K562 (cell line): ENCODE measurements around the gene WDR70. TPM values are rescaled to one million over a fixed set of nuclear protein-coding genes. Genes with fewer than 3 reads are reported as not detected.

Experiments used
- ATAC-seq: fragments of 200-7000 bp; cut with Tn5 transposase; 3 replicates; pipeline ENCODE4 v1.9.1; 2020; ENCODE audit warnings: moderate library complexity
- BruUV-seq: library from RNA; stranded (reverse); fragments of 400-500 nt; replicated peaks from 2 replicates; lab custom pipeline; 2021; lab: Mats Ljungman, UMichigan
- CTCF ChIA-PET: fragments of 300-600 bp; formaldehyde crosslinking; extraction: SDS; loops from one replicate; lab custom pipeline; 2021; ENCODE audit warnings: low intra/inter-chr PET ratio; lab: Yijun Ruan, JAX
- POLR2A ChIA-PET: fragments of 300-600, 350-650 bp; sonication (Branson Sonifier 250); formaldehyde crosslinking; extraction: SDS; loops from one replicate; lab custom pipeline; 2021; ENCODE audit warnings: antibody characterized with exemption, inconsistent platforms; lab: Yijun Ruan, JAX
- DNase-seq, 4 experiments: peaks; one replicate each; pipeline versions ENCODE4 v3.0.0 to v3.0.0-alpha.2; 2011 to 2018; ENCODE audit warnings: low spot score in 3 of 4, mixed read lengths in 3 of 4; ENCODE audit errors: extremely low read depth in 1 of 4
- FAIRE-seq: peaks from 2 replicates; lab custom pipeline; 2011; peaks lifted over from hg19 to GRCh38; lab: Jason Lieb, UNC
- H2AFZ ChIP-seq: 2 replicates; pipeline ENCODE4 v1.6.0; 2011; ENCODE audit warnings: low read depth, low read length, control low read depth, inconsistent platforms
- H3K27ac ChIP-seq: fragments of 200-600 bp; 3 replicates; pipeline ENCODE4 v1.8.0; 2011; ENCODE audit warnings: low read depth, mild to moderate bottlenecking, control low read depth, inconsistent platforms, low read length, moderate library complexity, mixed read lengths; ENCODE audit errors: extremely low read depth
- H3K27me3 ChIP-seq, 2 experiments: fragments of 300-600 bp in 1 of 2; 2 replicates in 1 of 2; 3 replicates in 1 of 2; pipeline versions ENCODE4 v1.6.0 to v1.8.0; 2011; ENCODE audit warnings: inconsistent platforms in 2 of 2, low read length in 2 of 2, mild to moderate bottlenecking in 1 of 2, mixed read lengths in 1 of 2, moderate library complexity in 1 of 2; ENCODE audit not compliant: control insufficient read depth in 2 of 2, insufficient read depth in 2 of 2
- H3K36me3 ChIP-seq: fragments of 300-600 bp; 3 replicates; pipeline ENCODE4 v1.8.0; 2011; ENCODE audit warnings: mild to moderate bottlenecking, low read length, inconsistent platforms; ENCODE audit not compliant: control insufficient read depth, insufficient read depth
- H3K4me1 ChIP-seq, 2 experiments: fragments of 200-600 bp in 1 of 2; replicated peaks in 1 of 2; 2 replicates in 1 of 2; 3 replicates in 1 of 2; pipeline versions ENCODE4 v1.5.1 to v1.8.0; 2011; ENCODE audit warnings: inconsistent platforms in 2 of 2, low read length in 2 of 2, mild to moderate bottlenecking in 1 of 2, mixed read lengths in 1 of 2, moderate library complexity in 1 of 2; ENCODE audit not compliant: control insufficient read depth in 2 of 2, insufficient read depth in 2 of 2
- H3K4me2 ChIP-seq: 2 replicates; pipeline ENCODE4 v1.6.1; 2011; ENCODE audit warnings: low read length, control low read depth, inconsistent platforms, mixed read lengths; ENCODE audit not compliant: insufficient read depth
- H3K4me3 ChIP-seq: fragments of 200-600 bp; sonication (generic), shearing (Covaris generic); 2 replicates; pipeline ENCODE4 v1.5.1; 2016; ENCODE audit warnings: control low read depth, inconsistent platforms
- H3K79me2 ChIP-seq: fragments of 200-600 bp; 3 replicates; pipeline ENCODE4 v1.8.0; 2011; ENCODE audit warnings: low read length, inconsistent platforms; ENCODE audit not compliant: control insufficient read depth, insufficient read depth
- H3K9ac ChIP-seq, 2 experiments: 2 replicates each; pipeline versions ENCODE4 v1.6.0 to v1.6.1; 2011; ENCODE audit warnings: low read depth in 2 of 2, low read length in 2 of 2, control low read depth in 1 of 2, inconsistent platforms in 1 of 2, mild to moderate bottlenecking in 1 of 2, mixed read lengths in 1 of 2; ENCODE audit not compliant: insufficient read depth in 1 of 2
- H3K9me1 ChIP-seq: one replicate; pipeline ENCODE4 v1.6.0; 2011; ENCODE audit warnings: inconsistent platforms, mild to moderate bottlenecking, low read length, moderate library complexity; ENCODE audit not compliant: control insufficient read depth, insufficient read depth
- H3K9me3 ChIP-seq: replicated peaks from 2 replicates; pipeline ENCODE4 v1.5.1; 2011; ENCODE audit warnings: low read depth, low read length, inconsistent platforms; ENCODE audit not compliant: control insufficient read depth, insufficient read depth
- H4K20me1 ChIP-seq: replicated peaks from 2 replicates; pipeline ENCODE4 v1.6.1; 2011; ENCODE audit warnings: low read length, inconsistent platforms, mixed read lengths; ENCODE audit not compliant: control insufficient read depth, insufficient read depth
- BCL6 ChIP-seq: fragments of 250-450 bp; sonication (Bioruptor Pico); IDR thresholded peaks from 2 replicates; pipeline ENCODE4 v1.4.0; 2020
- HLTF ChIP-seq: fragments of 450-650 bp; IDR thresholded peaks from 2 replicates; pipeline ENCODE4 v1.6.1; 2016
- KDM5B ChIP-seq: fragments of 200-600 bp; sonication (generic); IDR thresholded peaks from 2 replicates; pipeline ENCODE4 v1.6.1; 2012; ENCODE audit warnings: low read depth, mild to moderate bottlenecking, moderate library complexity, low read length, control low read depth, inconsistent platforms; ENCODE audit not compliant: insufficient replicate concordance
- NBN ChIP-seq: fragments of 450-650 bp; IDR thresholded peaks from 2 replicates; pipeline ENCODE4 v1.6.1; 2016; ENCODE audit warnings: low read depth, mild to moderate bottlenecking
- NFXL1 ChIP-seq: fragments of 450-650 bp; formaldehyde crosslinking; IDR thresholded peaks from 2 replicates; pipeline ENCODE4 v1.4.0; 2021; ENCODE audit warnings: mild to moderate bottlenecking
- PHB ChIP-seq: fragments of 250-450 bp; sonication (Bioruptor Pico); IDR thresholded peaks from 2 replicates; pipeline ENCODE4 v1.5.0; 2021
- RBM25 ChIP-seq: fragments of 200-400 bp; formaldehyde crosslinking; IDR thresholded peaks from 2 replicates; pipeline ENCODE4 v1.6.1; 2018; ENCODE audit warnings: low read length, low read depth, moderate library complexity; ENCODE audit not compliant: severe bottlenecking
- SAFB ChIP-seq: fragments of 200-400 bp; formaldehyde crosslinking; IDR thresholded peaks from 2 replicates; pipeline ENCODE4 v1.6.1; 2017; ENCODE audit warnings: low read depth, low read length, borderline replicate concordance
- SMAD1 ChIP-seq: fragments of 150-350 bp; IDR thresholded peaks from 2 replicates; pipeline ENCODE4 v1.6.1; 2014; ENCODE audit warnings: low read length, low read depth; ENCODE audit not compliant: partially characterized antibody
- SOX6 ChIP-seq: fragments of 450-650 bp; IDR thresholded peaks from 2 replicates; pipeline ENCODE4 v1.6.1; 2014; ENCODE audit warnings: mild to moderate bottlenecking
- SP1 ChIP-seq: sonication (generic); formaldehyde crosslinking; IDR thresholded peaks from 2 replicates; pipeline ENCODE4 v1.8.1; 2022; ENCODE audit warnings: mild to moderate bottlenecking, missing genetic modification reagents
- SREBF1 ChIP-seq: fragments of 150-350 bp; IDR thresholded peaks from 2 replicates; pipeline ENCODE4 v1.6.1; 2014; ENCODE audit warnings: antibody characterized with exemption, low read depth, low read length, borderline replicate concordance
- ZNF175 ChIP-seq: fragments of 200-800 bp; sonication (Bioruptor generic); IDR thresholded peaks from 2 replicates; pipeline ENCODE4 v1.6.1; 2016; ENCODE audit warnings: low read depth, mild to moderate bottlenecking, missing genetic modification characterization, missing compliant biosample characterization
- ZNF586 ChIP-seq: fragments of 450-650 bp; formaldehyde crosslinking; conservative IDR thresholded peaks from 2 replicates; pipeline ENCODE4 v1.4.0; 2020; ENCODE audit warnings: mild to moderate bottlenecking, moderate library complexity
- WGBS: fragments of 100-300 bp; shearing (Covaris generic); methylation state at CpG from one replicate; pipeline ENCODE4 v1.1.6; 2016; ENCODE audit warnings: low coverage, mixed read lengths; ENCODE audit not compliant: insufficient coverage; ENCODE audit errors: missing lambda C conversion rate; 5-methylcytosine and 5-hydroxymethylcytosine counted together
- in situ Hi-C: fragments of 300-500 bp; cut with MboI; formaldehyde crosslinking; loops from 4 replicates; pipeline ENCODE4 v1.15.0; 2018; ENCODE audit warnings: inconsistent platforms, mixed read lengths
- intact Hi-C: fragments of 100-400 bp; cut with micrococcal nuclease; formaldehyde crosslinking; loops from 2 replicates; pipeline ENCODE4 v1.14.2; 2022
- polyA plus RNA-seq, 8 experiments: library from polyadenylated mRNA; depleted of rRNA in 4 of 8; stranded (reverse) in 5 of 8; unstranded in 3 of 8; fragments of >200 nt; fragmentation: Nextera tagmentation in 2 of 8; fragmentation: Illumina TruSeq in 1 of 8; extraction: Ambion mirVana in 2 of 8; extraction: Trizol in 1 of 8; gene quantifications; 2 replicates each; pipeline versions ENCODE4 v1.2.1 to v1.2.3, GENCODE V29; 2011 to 2014; ENCODE audit warnings: inconsistent platforms in 1 of 8, missing spikeins in 1 of 8
- total RNA-seq, 7 experiments: library from RNA; depleted of rRNA in 6 of 7; stranded (reverse); fragments of >200 nt in 6 of 7; fragmentation: Illumina TruSeq in 2 of 7; extraction: Trizol in 2 of 7; gene quantifications; 2 replicates each; pipeline versions ENCODE4 v1.2.1 to v1.2.3, GENCODE V29; 2011 to 2021; ENCODE audit warnings: low replicate concordance in 1 of 7
- TF ChIP-seq, protein P1 (sequence below): fragments of 450-650 bp; formaldehyde crosslinking; IDR thresholded peaks from 2 replicates; pipeline ENCODE4 v1.4.0; 2020; ENCODE audit warnings: mild to moderate bottlenecking, moderate library complexity
- TF ChIP-seq, protein P2 (sequence below): sonication (generic); formaldehyde crosslinking; IDR thresholded peaks from 2 replicates; pipeline ENCODE4 v1.8.1; 2023; ENCODE audit warnings: mild to moderate bottlenecking, missing genetic modification reagents
- TF ChIP-seq, protein P3 (sequence below): IDR thresholded peaks from 2 replicates; pipeline ENCODE4 v1.6.1; 2011; ENCODE audit warnings: borderline replicate concordance, low read depth, mild to moderate bottlenecking, moderate library complexity, low read length; ENCODE audit not compliant: insufficient read depth, poor library complexity, severe bottlenecking

Gene WDR70
- total and polyA plus RNA-seq, 9 of the 15 experiments (the other 6 are each of a cell fraction or from before 2014, with no cell fraction given) = 16.8 to 46.6 (median 38.8) TPM

DNA sequence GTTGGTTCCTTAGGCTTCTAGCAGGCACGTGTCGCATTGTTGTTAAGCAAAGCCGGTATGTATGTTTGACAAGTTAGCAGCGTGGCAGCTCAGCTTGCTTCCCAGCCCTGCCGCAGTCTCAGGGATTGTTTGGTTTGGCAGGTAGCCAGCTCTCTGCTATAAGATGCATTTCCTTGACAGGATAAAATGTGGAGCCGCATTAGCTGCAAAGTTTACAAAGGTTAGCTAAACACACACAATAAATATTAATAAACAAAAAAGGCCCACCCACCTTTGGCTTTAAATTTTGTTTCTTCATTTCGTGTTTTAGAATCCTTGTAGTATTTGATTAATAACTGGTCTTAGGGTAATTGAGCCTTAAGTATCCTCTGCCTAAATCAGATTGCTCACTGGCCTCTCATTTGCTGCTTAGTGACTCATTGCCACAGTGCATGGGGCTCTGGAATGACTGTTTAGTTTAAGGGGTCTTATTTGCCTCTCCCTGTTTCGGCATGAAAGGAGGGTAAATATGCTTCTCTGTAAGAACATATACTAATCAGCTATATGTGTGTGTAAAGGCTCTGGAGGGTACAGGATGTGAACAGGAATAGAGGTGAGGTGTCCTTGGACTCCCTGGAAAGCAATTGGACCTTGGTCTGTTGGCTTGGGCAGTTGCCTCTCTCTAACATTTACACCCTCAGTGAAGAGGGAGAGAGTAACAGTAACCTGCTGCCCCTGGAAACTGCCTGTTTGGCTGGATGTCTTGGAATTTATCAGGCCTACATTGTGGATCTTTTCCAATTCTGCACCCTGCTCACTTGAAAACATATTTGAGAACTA is 338.7 kb downstream of the WDR70 start:
- CTCF ChIA-PET = no interaction called here
- peak in 2 of 4 experiments; percentile 27 to 55 for DNase-seq
- H3K9ac ChIP-seq = no peak overlapping the region
- no peaks in the 10 kb centered on the region for H3K9me1 ChIP-seq
- H4K20me1 ChIP-seq = no peaks in the 10 kb centered on the region
- H3K27me3 ChIP-seq = no peaks in the 10 kb centered on the region
- no peak overlapping the region for H3K4me3 ChIP-seq
- intact Hi-C loops (no loop called here), in situ Hi-C loops (no loop called here)
- no peaks in the 10 kb centered on the region for H3K9me3 ChIP-seq
- H3K79me2 ChIP-seq = no peaks in the 10 kb centered on the region
- ATAC-seq = peak; percentile 71
- no peak overlapping the region for H2AFZ ChIP-seq
- POLR2A ChIA-PET = interaction anchor here (0.6 to 0.9 kb wide), 3 partner anchors 29 to 675 kb away, joined by 3 to 4 read pairs (median 3); no protein-coding TSS in a partner anchor
- H3K4me2 ChIP-seq = no peak overlapping the region
- WGBS = 24% methylated on average over 8 of the region's 8 CpGs
- FAIRE-seq = no peak
- peaks cover 2% of the 10 kb centered on the region; the same call in 1 of the 3 replicates for H3K36me3 ChIP-seq
- H3K4me1 ChIP-seq = no peaks in the 10 kb centered on the region
- BruUV-seq = no TSS peak
- no peak overlapping the region for H3K27ac ChIP-seq
- no peak for TF ChIP-seq SMAD1
- no peak for TF ChIP-seq SAFB
- TF ChIP-seq SOX6 = no peak
- TF ChIP-seq HLTF = no peak
- TF ChIP-seq SREBF1 = no peak
- TF ChIP-seq ZNF175 = no peak
- no peak for TF ChIP-seq KDM5B
- TF ChIP-seq, protein P1, sequence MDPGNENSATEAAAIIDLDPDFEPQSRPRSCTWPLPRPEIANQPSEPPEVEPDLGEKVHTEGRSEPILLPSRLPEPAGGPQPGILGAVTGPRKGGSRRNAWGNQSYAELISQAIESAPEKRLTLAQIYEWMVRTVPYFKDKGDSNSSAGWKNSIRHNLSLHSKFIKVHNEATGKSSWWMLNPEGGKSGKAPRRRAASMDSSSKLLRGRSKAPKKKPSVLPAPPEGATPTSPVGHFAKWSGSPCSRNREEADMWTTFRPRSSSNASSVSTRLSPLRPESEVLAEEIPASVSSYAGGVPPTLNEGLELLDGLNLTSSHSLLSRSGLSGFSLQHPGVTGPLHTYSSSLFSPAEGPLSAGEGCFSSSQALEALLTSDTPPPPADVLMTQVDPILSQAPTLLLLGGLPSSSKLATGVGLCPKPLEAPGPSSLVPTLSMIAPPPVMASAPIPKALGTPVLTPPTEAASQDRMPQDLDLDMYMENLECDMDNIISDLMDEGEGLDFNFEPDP (CRISPR knock-in tag) = no peak
- no peak for TF ChIP-seq SP1 (CRISPR knock-in tag)
- no peak for TF ChIP-seq PHB
- TF ChIP-seq RBM25 = no peak
- TF ChIP-seq, protein P2, sequence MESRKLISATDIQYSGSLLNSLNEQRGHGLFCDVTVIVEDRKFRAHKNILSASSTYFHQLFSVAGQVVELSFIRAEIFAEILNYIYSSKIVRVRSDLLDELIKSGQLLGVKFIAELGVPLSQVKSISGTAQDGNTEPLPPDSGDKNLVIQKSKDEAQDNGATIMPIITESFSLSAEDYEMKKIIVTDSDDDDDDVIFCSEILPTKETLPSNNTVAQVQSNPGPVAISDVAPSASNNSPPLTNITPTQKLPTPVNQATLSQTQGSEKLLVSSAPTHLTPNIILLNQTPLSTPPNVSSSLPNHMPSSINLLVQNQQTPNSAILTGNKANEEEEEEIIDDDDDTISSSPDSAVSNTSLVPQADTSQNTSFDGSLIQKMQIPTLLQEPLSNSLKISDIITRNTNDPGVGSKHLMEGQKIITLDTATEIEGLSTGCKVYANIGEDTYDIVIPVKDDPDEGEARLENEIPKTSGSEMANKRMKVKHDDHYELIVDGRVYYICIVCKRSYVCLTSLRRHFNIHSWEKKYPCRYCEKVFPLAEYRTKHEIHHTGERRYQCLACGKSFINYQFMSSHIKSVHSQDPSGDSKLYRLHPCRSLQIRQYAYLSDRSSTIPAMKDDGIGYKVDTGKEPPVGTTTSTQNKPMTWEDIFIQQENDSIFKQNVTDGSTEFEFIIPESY = no peak
- TF ChIP-seq NBN = no peak
- no peak for TF ChIP-seq ZNF586 (CRISPR knock-in tag)
- TF ChIP-seq NFXL1 (CRISPR knock-in tag) = no peak
- TF ChIP-seq BCL6 (CRISPR knock-in tag) = no peak
- TF ChIP-seq, protein P3, sequence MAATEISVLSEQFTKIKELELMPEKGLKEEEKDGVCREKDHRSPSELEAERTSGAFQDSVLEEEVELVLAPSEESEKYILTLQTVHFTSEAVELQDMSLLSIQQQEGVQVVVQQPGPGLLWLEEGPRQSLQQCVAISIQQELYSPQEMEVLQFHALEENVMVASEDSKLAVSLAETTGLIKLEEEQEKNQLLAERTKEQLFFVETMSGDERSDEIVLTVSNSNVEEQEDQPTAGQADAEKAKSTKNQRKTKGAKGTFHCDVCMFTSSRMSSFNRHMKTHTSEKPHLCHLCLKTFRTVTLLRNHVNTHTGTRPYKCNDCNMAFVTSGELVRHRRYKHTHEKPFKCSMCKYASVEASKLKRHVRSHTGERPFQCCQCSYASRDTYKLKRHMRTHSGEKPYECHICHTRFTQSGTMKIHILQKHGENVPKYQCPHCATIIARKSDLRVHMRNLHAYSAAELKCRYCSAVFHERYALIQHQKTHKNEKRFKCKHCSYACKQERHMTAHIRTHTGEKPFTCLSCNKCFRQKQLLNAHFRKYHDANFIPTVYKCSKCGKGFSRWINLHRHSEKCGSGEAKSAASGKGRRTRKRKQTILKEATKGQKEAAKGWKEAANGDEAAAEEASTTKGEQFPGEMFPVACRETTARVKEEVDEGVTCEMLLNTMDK = no peak
